Neural progenitor cell (in vitro differentiated cells): ENCODE measurements around the gene KLC1.

Experiments used
- CTCF ChIP-seq: fragments of 200-600 bp; sonication (generic); IDR thresholded peaks from 2 replicates; pipeline ENCODE4 v1.5.1; 2017; ENCODE audit warnings: antibody characterized with exemption, mild to moderate bottlenecking
- EZH2 ChIP-seq: fragments of 200-600 bp; sonication (generic); IDR thresholded peaks from 2 replicates; pipeline ENCODE4 v1.6.1; 2017; ENCODE audit warnings: antibody characterized with exemption, mild to moderate bottlenecking, moderate library complexity

- TF ChIP-seq CTCF (no peak), EZH2 (no peak)
Observed at GRCh38 chr14:103625356-103626095, 3.5 kb upstream of the KLC1 start.
